A549 (cell line): Measurements from ENCODE around the gene SLC6A6. TPM values are rescaled to one million over a fixed set of nuclear protein-coding genes. Genes with fewer than 3 reads are reported as not detected.

ENCODE experiments used
- ATAC-seq, 2 experiments: fragments of 200-7000 bp in 1 of 2; fragments of >200 bp in 1 of 2; cut with Nextera tagmentation in 1 of 2; cut with Tn5 transposase in 1 of 2; 3 replicates each; pipeline versions ENCODE4 v1.8.0 to v1.9.1; 2018 to 2020; ENCODE audit warnings: mild to moderate bottlenecking in 1 of 2, moderate library complexity in 1 of 2
- CTCF ChIA-PET: fragments of 300-600 bp; sonication (Branson Sonifier 250); formaldehyde crosslinking; extraction: SDS; loops from one replicate; lab custom pipeline; 2021; ENCODE audit warnings: antibody characterized with exemption, inconsistent platforms; lab: Yijun Ruan, JAX
- POLR2A ChIA-PET: fragments of 350-600 bp; formaldehyde crosslinking; extraction: SDS; loops from one replicate; lab custom pipeline; 2021; ENCODE audit warnings: antibody characterized with exemption, inconsistent platforms; lab: Yijun Ruan, JAX
- DNase-seq, 2 experiments: peaks; one replicate each; pipeline versions ENCODE4 v3.0.0 to v3.0.0-alpha.2; 2011 to 2016; ENCODE audit warnings: low read depth in 1 of 2, low spot score in 1 of 2
- FAIRE-seq: peaks from 2 replicates; lab custom pipeline; 2011; peaks lifted over from hg19 to GRCh38; lab: Jason Lieb, UNC
- H3K27ac ChIP-seq, 2 experiments: fragments of >200 bp; sonication (Bioruptor Twin); formaldehyde crosslinking; 3 replicates each; pipeline ENCODE4 v1.5.1; 2016 to 2017
- H3K4me1 ChIP-seq: fragments of >200 bp; sonication (Bioruptor Twin); formaldehyde crosslinking; 3 replicates; pipeline ENCODE4 v1.6.1; 2016
- H3K4me2 ChIP-seq: fragments of >200 bp; sonication (Bioruptor Twin); formaldehyde crosslinking; 3 replicates; pipeline ENCODE4 v1.6.1; 2016
- H3K4me3 ChIP-seq: fragments of >200 bp; sonication (Bioruptor Twin); formaldehyde crosslinking; 3 replicates; pipeline ENCODE4 v1.5.1; 2016
- H3K9me3 ChIP-seq: fragments of >200 bp; sonication (Bioruptor Twin); formaldehyde crosslinking; 3 replicates; pipeline ENCODE4 v1.6.1; 2016
- BHLHE40 ChIP-seq: IDR thresholded peaks from 2 replicates; pipeline ENCODE4 v1.6.1; 2012; ENCODE audit warnings: low read depth, low read length, inconsistent platforms
- CBX8 ChIP-seq: fragments of 200-600 bp; sonication (generic); IDR thresholded peaks from 2 replicates; pipeline ENCODE4 v1.6.1; 2016
- EHMT2 ChIP-seq: fragments of 200-600 bp; sonication (generic); IDR thresholded peaks from 2 replicates; pipeline ENCODE4 v1.6.1; 2016; ENCODE audit warnings: antibody characterized with exemption, low read depth, mild to moderate bottlenecking, moderate library complexity
- FOSL2 ChIP-seq, 2 experiments: fragments of 450-650 bp in 1 of 2; fragments of >200 bp in 1 of 2; sonication (Bioruptor Twin) in 1 of 2; formaldehyde crosslinking; IDR thresholded peaks; 2 replicates each; pipeline versions ENCODE4 v1.5.0 to v1.6.1; 2016 to 2020; ENCODE audit warnings: mild to moderate bottlenecking in 1 of 2, moderate library complexity in 1 of 2
- HEYL ChIP-seq: fragments of 250-450 bp; sonication (Bioruptor Pico); IDR thresholded peaks from 2 replicates; pipeline ENCODE4 v1.8.0; 2021; ENCODE audit warnings: mild to moderate bottlenecking, moderate library complexity
- HOXB13 ChIP-seq: fragments of 250-450 bp; sonication (Bioruptor Pico); IDR thresholded peaks from 2 replicates; pipeline ENCODE4 v1.5.0; 2020; ENCODE audit warnings: low read depth, mild to moderate bottlenecking, moderate library complexity
- JUNB ChIP-seq: fragments of >200 bp; sonication (Bioruptor Twin); formaldehyde crosslinking; IDR thresholded peaks from 2 replicates; pipeline ENCODE4 v1.6.1; 2016
- MYC ChIP-seq: IDR thresholded peaks from 2 replicates; pipeline ENCODE4 v1.6.1; 2012; ENCODE audit warnings: mild to moderate bottlenecking, inconsistent platforms, low read length, improper control_type of control experiment, borderline replicate concordance
- NR3C1 ChIP-seq: fragments of >200 bp; sonication (Bioruptor Twin); formaldehyde crosslinking; IDR thresholded peaks from 3 replicates; pipeline ENCODE4 v1.6.1; 2017
- PHF8 ChIP-seq: fragments of 200-600 bp; sonication (generic); IDR thresholded peaks from 2 replicates; pipeline ENCODE4 v1.6.1; 2016; ENCODE audit warnings: low read depth, mild to moderate bottlenecking, antibody characterized with exemption, moderate library complexity, borderline replicate concordance
- POLR2A ChIP-seq: IDR thresholded peaks from 2 replicates; pipeline ENCODE4 v1.6.1; 2012; ENCODE audit warnings: mild to moderate bottlenecking, low read length
- RAD21 ChIP-seq, 2 experiments: fragments of >200 bp in 1 of 2; sonication (Bioruptor Twin) in 1 of 2; formaldehyde crosslinking in 1 of 2; IDR thresholded peaks in 1 of 2; conservative IDR thresholded peaks in 1 of 2; 2 replicates in 1 of 2; 3 replicates in 1 of 2; pipeline ENCODE4 v1.6.1; 2012 to 2018; ENCODE audit warnings: inconsistent platforms in 1 of 2
- RCOR1 ChIP-seq: fragments of 150-350 bp; IDR thresholded peaks from 2 replicates; pipeline ENCODE4 v1.6.1; 2014; ENCODE audit warnings: antibody characterized with exemption, low read length, low read depth
- ZFP36 ChIP-seq: fragments of 450-650 bp; IDR thresholded peaks from 2 replicates; pipeline ENCODE4 v1.6.1; 2014; ENCODE audit warnings: borderline replicate concordance; ENCODE audit not compliant: partially characterized antibody
- WGBS: methylation state at CpG from one replicate; pipeline ENCODE4 v1.1.6; 2017; ENCODE audit errors: missing lambda C conversion rate; 5-methylcytosine and 5-hydroxymethylcytosine counted together
- polyA plus RNA-seq, 4 experiments: library from polyadenylated mRNA; depleted of rRNA in 3 of 4; stranded (reverse); fragments of >200 nt; fragmentation: RNase III in 1 of 4; extraction: RNeasy Plus Mini Kit Qiagen cat#74134 plus additional on column Dnase treatment in 1 of 4; gene quantifications; 2 replicates in 3 of 4; 3 replicates in 1 of 4; pipeline ENCODE4 v1.2.3, GENCODE V29; 2011 to 2017
- TF ChIP-seq, protein P1 (sequence below): fragments of >200 bp; sonication (Bioruptor Twin); formaldehyde crosslinking; IDR thresholded peaks from 3 replicates; pipeline ENCODE4 v1.6.1; 2016
- TF ChIP-seq, protein P2 (sequence below): fragments of 200-600 bp; sonication (generic); IDR thresholded peaks from 2 replicates; pipeline ENCODE4 v1.6.1; 2016; ENCODE audit warnings: antibody characterized with exemption, mild to moderate bottlenecking, moderate library complexity
- TF ChIP-seq, protein P3 (sequence below): IDR thresholded peaks from 2 replicates; pipeline ENCODE4 v1.6.1; 2012; ENCODE audit warnings: low read depth, borderline replicate concordance
- TF ChIP-seq, protein P4 (sequence below): fragments of >200 bp; sonication (Bioruptor Twin); formaldehyde crosslinking; IDR thresholded peaks from 3 replicates; pipeline ENCODE4 v1.5.1; 2016
- TF ChIP-seq, protein P5 (sequence below): fragments of 250-450 bp; sonication (Bioruptor Pico); IDR thresholded peaks from 2 replicates; pipeline ENCODE4 v1.5.0; 2020; ENCODE audit warnings: low read depth, mild to moderate bottlenecking, moderate library complexity
- TF ChIP-seq, protein P6 (sequence below): IDR thresholded peaks from 2 replicates; pipeline ENCODE4 v1.6.1; 2012

SLC6A6 gene
- polyA plus RNA-seq, 2 of the 4 experiments (the other 2 are of a cell fraction), result 73.3 to 73.8 TPM

DNA sequence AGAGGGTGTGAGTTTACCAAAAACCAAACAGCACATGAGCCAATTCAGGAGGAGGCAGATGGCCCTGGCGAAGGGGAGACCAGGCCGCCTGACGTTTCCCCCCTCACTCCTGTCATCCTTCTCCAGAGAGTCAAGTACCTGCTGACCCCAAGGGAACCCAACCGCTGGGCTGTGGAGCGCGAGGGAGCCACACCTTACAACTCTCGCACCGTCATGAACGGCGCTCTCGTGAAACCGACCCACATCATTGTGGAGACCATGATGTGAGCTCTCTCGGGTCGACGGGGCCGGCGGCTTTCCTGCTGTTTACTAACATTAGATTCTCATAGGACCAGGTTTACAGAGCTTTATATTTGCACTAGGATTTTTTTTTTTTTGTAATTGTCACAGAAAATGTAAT is 82.3 kb downstream of the SLC6A6 start (continued):
- TF ChIP-seq, protein P1, sequence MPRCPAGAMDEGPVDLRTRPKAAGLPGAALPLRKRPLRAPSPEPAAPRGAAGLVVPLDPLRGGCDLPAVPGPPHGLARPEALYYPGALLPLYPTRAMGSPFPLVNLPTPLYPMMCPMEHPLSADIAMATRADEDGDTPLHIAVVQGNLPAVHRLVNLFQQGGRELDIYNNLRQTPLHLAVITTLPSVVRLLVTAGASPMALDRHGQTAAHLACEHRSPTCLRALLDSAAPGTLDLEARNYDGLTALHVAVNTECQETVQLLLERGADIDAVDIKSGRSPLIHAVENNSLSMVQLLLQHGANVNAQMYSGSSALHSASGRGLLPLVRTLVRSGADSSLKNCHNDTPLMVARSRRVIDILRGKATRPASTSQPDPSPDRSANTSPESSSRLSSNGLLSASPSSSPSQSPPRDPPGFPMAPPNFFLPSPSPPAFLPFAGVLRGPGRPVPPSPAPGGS, result no peak
- TF ChIP-seq POLR2A (no peak), ZFP36 (no peak), HEYL (no peak), PHF8 (no peak)

DNA sequence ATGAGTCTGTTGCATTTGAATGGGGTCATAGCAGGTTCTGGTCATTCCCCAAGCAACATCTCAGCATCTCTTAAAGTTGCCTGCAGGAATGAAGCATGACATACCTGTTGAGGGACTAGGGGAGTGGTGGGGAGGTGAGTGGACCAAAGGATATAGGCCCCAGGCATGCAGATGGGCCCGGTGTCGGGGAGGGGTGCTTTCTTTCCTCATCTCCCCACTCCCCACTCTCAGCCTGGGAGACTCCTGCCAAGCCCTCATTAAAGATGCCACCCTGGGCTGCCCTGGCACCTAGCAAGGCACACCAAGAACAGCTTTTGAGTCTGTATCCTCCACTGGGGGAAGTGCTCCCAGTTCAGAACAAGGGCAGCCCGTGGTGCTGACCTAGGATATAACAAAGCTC is 83.6 kb downstream of the SLC6A6 start:
- TF ChIP-seq JUNB, result no peak
- no peak for TF ChIP-seq NR3C1
- no peak for TF ChIP-seq CBX8
- TF ChIP-seq BHLHE40, result no peak
- TF ChIP-seq, protein P2, sequence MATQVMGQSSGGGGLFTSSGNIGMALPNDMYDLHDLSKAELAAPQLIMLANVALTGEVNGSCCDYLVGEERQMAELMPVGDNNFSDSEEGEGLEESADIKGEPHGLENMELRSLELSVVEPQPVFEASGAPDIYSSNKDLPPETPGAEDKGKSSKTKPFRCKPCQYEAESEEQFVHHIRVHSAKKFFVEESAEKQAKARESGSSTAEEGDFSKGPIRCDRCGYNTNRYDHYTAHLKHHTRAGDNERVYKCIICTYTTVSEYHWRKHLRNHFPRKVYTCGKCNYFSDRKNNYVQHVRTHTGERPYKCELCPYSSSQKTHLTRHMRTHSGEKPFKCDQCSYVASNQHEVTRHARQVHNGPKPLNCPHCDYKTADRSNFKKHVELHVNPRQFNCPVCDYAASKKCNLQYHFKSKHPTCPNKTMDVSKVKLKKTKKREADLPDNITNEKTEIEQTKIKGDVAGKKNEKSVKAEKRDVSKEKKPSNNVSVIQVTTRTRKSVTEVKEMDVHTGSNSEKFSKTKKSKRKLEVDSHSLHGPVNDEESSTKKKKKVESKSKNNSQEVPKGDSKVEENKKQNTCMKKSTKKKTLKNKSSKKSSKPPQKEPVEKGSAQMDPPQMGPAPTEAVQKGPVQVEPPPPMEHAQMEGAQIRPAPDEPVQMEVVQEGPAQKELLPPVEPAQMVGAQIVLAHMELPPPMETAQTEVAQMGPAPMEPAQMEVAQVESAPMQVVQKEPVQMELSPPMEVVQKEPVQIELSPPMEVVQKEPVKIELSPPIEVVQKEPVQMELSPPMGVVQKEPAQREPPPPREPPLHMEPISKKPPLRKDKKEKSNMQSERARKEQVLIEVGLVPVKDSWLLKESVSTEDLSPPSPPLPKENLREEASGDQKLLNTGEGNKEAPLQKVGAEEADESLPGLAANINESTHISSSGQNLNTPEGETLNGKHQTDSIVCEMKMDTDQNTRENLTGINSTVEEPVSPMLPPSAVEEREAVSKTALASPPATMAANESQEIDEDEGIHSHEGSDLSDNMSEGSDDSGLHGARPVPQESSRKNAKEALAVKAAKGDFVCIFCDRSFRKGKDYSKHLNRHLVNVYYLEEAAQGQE, result no peak
- TF ChIP-seq, protein P3, sequence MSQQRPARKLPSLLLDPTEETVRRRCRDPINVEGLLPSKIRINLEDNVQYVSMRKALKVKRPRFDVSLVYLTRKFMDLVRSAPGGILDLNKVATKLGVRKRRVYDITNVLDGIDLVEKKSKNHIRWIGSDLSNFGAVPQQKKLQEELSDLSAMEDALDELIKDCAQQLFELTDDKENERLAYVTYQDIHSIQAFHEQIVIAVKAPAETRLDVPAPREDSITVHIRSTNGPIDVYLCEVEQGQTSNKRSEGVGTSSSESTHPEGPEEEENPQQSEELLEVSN, result no peak
- no peak for TF ChIP-seq FOSL2 (IDR thresholded peaks at IDR 0.05)
- TF ChIP-seq FOSL2 (CRISPR knock-in tag; IDR thresholded peaks at IDR 0.05), result no peak
- TF ChIP-seq, protein P4, sequence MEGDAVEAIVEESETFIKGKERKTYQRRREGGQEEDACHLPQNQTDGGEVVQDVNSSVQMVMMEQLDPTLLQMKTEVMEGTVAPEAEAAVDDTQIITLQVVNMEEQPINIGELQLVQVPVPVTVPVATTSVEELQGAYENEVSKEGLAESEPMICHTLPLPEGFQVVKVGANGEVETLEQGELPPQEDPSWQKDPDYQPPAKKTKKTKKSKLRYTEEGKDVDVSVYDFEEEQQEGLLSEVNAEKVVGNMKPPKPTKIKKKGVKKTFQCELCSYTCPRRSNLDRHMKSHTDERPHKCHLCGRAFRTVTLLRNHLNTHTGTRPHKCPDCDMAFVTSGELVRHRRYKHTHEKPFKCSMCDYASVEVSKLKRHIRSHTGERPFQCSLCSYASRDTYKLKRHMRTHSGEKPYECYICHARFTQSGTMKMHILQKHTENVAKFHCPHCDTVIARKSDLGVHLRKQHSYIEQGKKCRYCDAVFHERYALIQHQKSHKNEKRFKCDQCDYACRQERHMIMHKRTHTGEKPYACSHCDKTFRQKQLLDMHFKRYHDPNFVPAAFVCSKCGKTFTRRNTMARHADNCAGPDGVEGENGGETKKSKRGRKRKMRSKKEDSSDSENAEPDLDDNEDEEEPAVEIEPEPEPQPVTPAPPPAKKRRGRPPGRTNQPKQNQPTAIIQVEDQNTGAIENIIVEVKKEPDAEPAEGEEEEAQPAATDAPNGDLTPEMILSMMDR, result no peak
- TF ChIP-seq PHF8, result no peak
- TF ChIP-seq, protein P5, sequence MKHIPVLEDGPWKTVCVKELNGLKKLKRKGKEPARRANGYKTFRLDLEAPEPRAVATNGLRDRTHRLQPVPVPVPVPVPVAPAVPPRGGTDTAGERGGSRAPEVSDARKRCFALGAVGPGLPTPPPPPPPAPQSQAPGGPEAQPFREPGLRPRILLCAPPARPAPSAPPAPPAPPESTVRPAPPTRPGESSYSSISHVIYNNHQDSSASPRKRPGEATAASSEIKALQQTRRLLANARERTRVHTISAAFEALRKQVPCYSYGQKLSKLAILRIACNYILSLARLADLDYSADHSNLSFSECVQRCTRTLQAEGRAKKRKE (CRISPR knock-in tag), result no peak
- TF ChIP-seq MYC, result no peak
- no peak for TF ChIP-seq HOXB13
- TF ChIP-seq RCOR1, result no peak
- TF ChIP-seq, protein P6, sequence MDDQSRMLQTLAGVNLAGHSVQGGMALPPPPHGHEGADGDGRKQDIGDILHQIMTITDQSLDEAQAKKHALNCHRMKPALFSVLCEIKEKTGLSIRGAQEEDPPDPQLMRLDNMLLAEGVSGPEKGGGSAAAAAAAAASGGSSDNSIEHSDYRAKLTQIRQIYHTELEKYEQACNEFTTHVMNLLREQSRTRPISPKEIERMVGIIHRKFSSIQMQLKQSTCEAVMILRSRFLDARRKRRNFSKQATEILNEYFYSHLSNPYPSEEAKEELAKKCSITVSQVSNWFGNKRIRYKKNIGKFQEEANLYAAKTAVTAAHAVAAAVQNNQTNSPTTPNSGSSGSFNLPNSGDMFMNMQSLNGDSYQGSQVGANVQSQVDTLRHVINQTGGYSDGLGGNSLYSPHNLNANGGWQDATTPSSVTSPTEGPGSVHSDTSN, result no peak
- no peak for TF ChIP-seq RAD21 (conservative IDR thresholded peaks at IDR 0.05 in 1 of 2, IDR thresholded peaks at IDR 0.05 in 1 of 2)
- TF ChIP-seq EHMT2, result no peak
- no peak overlapping the region for H3K4me2 ChIP-seq
- FAIRE-seq (no peak), DNase-seq (no peak), ATAC-seq (no peak)
- 100% methylated on average over 3 of the region's 3 CpGs for WGBS
- ChIA-PET POLR2A (no interaction called here), CTCF (interaction anchor here (0.9 to 1.2 kb wide), 2 partner anchors 25 to 283 kb away, joined by 3 read pairs; no protein-coding TSS in a partner anchor)
- H3K4me3 ChIP-seq, result no peak overlapping the region
- no peak overlapping the region for H3K27ac ChIP-seq
- no peaks in the 10 kb centered on the region for H3K9me3 ChIP-seq
- H3K4me1 ChIP-seq, result peaks cover 11% of the 10 kb centered on the region; the same call in 2 of the 3 replicates
